Skeletal muscle cell (primary cell): Measurements from ENCODE around the gene NUCKS1.
"Not testable (repeated sequence)": the region's sequence is repeated elsewhere in the genome, so short reads cannot be mapped to it uniquely, and the experiment has no call there.

Source experiments
- DNase-seq: peaks from one replicate; pipeline ENCODE4 v3.0.0-alpha.2; 2010; ENCODE audit warnings: low read depth
- H3K4me3 ChIP-seq: 2 replicates; pipeline ENCODE4 v1.5.1; 2011; ENCODE audit warnings: low read depth, mild to moderate bottlenecking, control low read depth, low read length, moderate library complexity

Gene NUCKS1

DNA sequence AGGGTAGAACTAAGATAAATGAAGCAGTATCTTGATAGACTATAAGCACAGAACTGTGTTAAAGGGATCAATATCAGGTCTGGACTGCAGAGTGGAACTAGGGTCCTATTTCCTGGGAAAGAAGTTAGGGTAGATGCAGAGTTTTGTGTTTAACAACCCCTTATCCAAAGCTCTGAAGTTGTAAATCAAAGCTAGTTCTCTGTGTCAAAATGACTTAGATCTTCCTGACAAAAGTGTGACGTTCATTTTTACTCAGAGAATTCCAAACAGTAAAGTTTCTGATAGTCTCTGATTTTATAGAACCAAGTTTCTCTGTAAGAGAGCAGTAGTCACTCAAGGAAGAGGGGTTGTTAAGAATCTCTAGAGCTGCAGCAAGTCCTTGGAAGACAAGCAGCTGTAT lies 8.3 kb downstream of the NUCKS1 start:
- no peak overlapping the region for H3K4me3 ChIP-seq

GRCh38 chr1:205739348-205740160 lies 10.4 kb downstream of the NUCKS1 start:
- DNase-seq = peak; percentile 45
- no peak overlapping the region for H3K4me3 ChIP-seq

More for the DNA sequence above, 8.3 kb downstream of the NUCKS1 start:
- no peak for DNase-seq

DNA sequence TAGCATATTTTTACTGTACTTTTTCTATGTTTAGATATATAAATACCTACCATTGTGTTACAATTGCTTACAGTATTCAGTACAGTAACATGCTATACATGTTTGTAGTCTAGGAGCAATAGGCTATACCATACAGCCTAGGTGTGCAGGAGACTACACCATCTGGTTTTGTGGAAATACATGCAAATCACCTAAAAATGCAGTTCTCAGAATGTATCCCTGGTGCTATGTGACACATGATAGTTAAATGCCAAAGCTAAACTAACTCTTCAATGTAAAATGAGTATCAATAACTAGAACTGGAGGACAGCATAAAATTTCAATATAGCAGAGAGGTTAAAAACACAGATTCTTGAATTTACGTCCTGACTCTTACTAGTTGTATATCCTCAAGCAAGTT lies 14.8 kb downstream of the NUCKS1 start:
- H3K4me3 ChIP-seq = no peak overlapping the region
- DNase-seq = no peak

GRCh38 chr1:205733438-205734175 lies 16.4 kb downstream of the NUCKS1 start:
- no peak for DNase-seq
- H3K4me3 ChIP-seq = no peak overlapping the region

- no peak overlapping the region for H3K4me3 ChIP-seq
- DNase-seq = no peak
Measured at GRCh38 chr1:205729945-205730610, 19.9 kb downstream of the NUCKS1 start.

DNA sequence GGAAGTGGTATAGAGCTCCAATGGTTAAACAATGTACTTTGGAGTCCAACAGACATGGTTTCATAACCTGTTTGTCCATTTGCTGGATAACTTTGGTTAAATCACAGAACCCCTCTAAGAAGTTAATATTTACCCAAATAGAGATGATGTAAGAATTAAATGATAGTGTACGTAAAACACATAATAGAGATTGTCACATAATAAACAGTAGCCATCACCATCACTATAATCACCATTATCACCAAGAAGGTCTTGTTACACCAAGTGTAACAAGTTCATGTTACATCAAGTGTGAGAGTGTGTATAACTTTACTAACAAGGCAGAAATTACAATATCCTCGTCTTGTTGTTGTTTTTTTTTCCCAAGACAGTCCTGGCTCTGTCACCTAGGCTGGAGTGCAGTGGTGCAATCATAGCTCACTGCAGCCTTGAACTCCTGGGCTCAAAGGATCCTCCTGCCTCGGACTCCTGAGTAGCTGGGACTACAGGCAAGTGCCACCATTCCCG lies 23.3 kb downstream of the NUCKS1 start:
- no peak for DNase-seq
- H3K4me3 ChIP-seq = no peak overlapping the region

GRCh38 chr1:205725514-205725913 lies 24.5 kb downstream of the NUCKS1 start:
- no peak overlapping the region for H3K4me3 ChIP-seq
- DNase-seq = no peak

DNA sequence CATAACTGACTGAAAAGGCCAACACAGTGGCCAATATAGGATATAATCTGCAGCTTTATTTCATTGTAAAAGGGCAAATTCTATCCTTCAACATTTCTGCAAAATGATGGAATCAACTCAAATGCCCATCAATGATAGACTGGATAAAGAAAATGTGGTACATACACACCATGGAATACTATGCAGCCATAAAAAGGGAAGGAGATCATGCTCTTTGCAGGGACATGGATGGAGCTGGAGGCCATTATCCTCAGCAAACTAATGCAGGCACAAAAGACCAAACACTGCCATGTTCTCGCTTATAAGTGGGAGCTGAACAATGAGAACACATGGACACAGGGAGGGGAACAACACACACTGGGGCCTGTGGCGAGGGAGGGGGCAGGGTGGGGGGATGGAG lies 29.2 kb downstream of the NUCKS1 start:
- DNase-seq, H3K4me3 ChIP-seq: not testable (repeated sequence)

DNA sequence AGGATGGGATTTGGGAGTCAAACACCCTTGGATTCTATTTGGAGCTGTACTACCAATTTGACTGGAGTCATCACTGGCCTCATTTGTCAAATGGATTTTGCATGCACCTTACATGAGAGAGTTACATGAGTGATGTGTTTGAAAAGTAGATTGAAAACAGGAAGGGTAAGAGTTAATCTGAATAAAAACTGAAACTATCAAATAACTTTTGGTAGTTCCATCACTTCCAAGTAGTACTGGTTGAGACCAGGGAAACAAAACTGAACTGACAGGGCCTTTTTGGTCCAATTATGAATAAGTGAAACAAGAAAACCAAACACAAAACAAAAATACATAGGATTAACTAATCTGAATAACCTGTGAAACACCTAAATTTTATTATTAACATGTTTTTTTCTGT lies 30.2 kb downstream of the NUCKS1 start:
- no peak overlapping the region for H3K4me3 ChIP-seq
- DNase-seq = no peak

DNA sequence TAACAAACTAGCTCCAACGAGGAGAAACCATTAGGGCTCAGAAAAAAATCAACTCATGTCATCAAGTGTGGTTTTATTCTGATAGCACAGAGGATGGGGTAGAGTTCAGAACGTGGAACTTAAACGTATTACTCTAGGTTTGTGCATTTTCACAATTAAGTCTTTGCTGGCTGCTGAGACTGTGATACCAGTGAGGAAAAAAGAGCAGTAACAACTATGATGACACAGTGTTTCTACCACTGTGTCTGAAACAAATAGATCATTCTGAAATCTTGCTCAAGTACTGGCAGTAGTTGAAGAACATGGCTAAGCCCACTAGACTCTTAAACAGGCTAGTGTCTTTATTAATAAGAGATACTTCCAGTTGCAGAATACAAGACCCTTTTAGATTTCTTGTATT lies 31.0 kb downstream of the NUCKS1 start:
- no peak overlapping the region for H3K4me3 ChIP-seq

DNA sequence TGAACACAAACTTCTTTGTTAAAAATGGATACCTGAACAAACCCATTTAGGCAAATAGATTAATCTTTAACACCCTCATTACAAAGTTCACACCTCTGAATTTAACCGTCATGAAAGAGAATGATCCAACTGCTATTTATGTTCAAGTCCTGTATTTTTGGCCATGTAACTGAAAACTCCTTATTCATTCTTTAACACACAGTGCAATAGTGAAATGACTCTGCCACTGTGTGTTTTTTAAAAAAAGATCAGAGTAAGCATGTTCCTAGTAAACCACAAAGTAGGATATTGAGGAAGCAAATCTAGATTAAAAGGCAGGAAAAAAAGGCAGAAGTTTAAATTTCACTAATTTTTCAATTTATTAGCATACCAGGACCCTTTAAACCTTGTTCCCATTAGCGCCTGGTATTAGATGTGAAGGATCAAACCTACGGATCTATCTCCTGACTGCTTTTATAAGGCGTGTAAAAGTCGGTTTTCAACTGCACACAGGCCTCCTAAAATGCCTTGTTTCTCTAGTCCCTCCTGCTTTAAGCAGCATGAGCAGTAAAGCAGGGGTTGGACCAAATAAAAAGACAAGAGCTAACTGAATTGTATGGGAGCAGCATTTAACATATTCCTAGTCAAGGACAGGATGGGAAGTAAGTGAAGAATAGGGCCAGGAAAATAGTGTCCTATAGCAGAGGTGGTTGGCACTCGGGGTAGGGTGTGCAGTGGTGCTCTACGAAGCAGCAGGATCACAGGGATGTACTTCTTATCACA lies 33.4 kb downstream of the NUCKS1 start:
- no peak overlapping the region for H3K4me3 ChIP-seq
- DNase-seq = no peak

More for the DNA sequence above, 31.0 kb downstream of the NUCKS1 start:
- DNase-seq = no peak

- no peak overlapping the region for H3K4me3 ChIP-seq
- no peak for DNase-seq
Measured at GRCh38 chr1:205715628-205716027, 34.4 kb downstream of the NUCKS1 start.

DNA sequence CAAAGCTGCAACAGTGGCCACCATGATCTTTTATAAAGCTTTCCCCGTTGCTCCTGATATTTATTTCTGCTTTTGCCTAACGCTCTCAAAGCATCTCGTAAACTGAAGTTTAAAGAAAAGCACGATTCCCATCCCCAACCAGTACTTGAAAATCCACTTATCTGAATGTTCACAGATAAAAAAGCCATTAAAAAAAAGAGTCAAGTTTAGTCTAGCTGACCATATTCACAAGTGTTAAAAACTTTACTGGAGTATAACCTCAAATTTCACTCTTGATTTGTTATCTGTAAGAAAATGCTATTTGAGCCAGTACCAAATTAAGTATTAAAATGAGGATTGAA lies 35.1 kb downstream of the NUCKS1 start:
- no peak for DNase-seq
- H3K4me3 ChIP-seq = no peak overlapping the region

GRCh38 chr1:205714190-205714905 lies 35.6 kb downstream of the NUCKS1 start:
- DNase-seq = peak; percentile 8

DNA sequence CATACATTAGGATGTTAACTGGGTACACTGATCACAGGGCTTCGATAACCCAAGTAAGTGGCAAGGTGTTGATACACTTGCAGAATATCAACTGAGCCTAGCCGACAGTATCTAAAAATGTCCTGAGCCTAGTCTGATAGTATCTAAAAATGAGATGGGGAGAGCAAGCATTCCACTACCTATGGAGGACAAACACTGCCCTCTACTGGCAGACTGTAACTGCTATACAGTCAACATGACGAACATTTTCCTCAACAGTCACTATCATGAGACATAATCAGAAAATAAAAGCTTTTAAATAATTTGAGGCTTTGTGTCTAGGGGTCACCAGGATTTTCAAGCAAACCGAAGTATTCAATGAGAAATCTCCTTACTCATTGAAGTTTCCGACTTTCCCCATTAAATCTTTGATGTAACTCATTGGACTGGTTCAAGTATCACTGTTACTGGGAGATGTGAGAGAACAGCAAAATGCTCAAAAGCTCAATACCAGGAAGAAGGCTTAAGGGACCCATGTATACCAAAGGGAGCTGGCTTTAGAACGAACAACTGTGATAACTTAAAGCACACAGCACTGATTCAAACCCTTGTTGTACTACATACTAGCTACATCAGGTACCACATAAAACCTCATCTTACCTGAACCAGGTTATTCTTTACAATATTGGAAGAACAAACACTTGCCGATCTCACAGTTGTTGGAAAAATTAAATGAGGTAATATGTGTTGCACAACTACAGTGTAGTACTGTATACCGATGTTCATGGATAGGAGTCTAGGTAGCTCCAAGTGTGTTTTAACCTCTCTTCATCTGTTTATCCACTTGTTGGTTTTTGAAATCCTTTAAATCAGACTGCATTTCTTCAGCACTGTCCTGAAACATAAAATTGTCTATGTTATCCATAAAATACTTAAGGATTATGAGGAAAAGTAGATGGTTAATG lies 38.6 kb downstream of the NUCKS1 start:
- no peak overlapping the region for H3K4me3 ChIP-seq
- DNase-seq = peak; percentile 22

More at GRCh38 chr1:205714190-205714905, 35.6 kb downstream of the NUCKS1 start:
- no peak overlapping the region for H3K4me3 ChIP-seq

DNA sequence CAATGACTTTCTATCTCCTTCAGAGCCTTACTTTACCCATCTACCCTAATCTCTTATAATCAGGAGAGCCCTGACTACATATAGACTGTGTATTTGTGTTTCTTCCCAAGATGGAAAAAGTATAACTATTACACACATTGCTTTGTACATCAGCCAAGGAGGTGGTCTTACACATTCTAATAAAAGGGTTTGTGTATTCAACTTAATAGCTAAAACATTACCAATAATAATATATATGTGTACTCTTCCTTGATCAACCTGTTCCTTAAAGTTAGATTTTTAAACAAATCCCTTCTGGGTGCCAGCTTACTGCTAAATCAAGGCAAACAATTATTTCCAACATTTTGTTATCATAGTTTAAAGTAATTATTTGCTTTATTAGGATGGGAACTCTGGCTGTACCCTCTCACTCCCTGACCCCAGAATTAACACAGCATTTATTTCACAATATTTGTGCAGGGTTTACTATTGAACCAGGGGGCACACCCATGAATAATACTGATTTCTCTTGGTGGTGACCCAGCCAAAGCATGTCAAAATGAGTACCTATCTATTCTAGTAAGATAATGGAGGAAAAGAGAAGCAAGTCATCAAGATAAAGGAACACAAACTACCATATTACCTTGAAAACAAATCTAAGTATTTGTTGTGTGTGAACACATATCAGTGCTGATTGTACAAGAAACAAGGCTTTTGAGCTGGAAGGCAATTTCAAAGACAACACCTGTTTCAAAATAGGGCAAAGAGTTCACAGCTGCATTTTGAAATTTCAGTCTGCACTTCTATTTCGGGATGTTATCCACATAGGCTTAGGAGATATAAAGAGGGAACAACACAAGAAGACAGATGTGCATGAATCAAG lies 39.5 kb downstream of the NUCKS1 start:
- no peak for DNase-seq
- no peak overlapping the region for H3K4me3 ChIP-seq

DNA sequence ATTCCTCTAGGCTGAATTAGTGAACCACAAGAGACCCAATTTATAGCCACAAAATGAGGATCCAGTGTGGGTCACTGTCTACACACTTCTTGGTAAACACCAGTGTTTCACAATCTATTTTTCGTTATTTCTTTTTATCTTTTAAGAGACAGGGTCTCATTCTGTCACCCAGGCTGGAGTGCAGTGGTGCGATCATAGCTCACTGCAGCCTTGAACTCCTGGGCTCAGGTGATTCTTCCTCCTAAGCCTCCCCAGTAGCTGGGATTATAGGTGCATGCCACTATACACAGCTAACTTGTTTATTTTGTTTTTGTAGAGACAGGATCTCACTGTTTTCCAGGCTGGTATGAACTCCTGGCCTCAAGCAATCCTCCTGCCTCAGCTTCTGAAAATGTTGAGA lies 40.3 kb downstream of the NUCKS1 start:
- H3K4me3 ChIP-seq = no peak overlapping the region
- no peak for DNase-seq
